Activated CD4-positive, alpha-beta T cell treated with anti-CD3 and anti-CD28 coated beads, Interleukin-2, amount 10 ng/mL, durations not matched to agents 7 days and 5 days (primary cell): ENCODE results near the gene ROBO1. TPM values are rescaled to one million over a fixed set of nuclear protein-coding genes. Genes with fewer than 3 reads are reported as not detected.

Experiments used
- CTCF ChIA-PET: fragments of 350-600 bp; sonication (Branson Sonifier 250); formaldehyde crosslinking; loops from one replicate; lab custom pipeline; 2021; ENCODE audit warnings: antibody characterized with exemption; lab: Charles Lee
- POLR2A ChIA-PET: fragments of 350-600 bp; sonication (Branson Sonifier 250); formaldehyde crosslinking; loops from one replicate; lab custom pipeline; 2021; ENCODE audit warnings: antibody characterized with exemption; lab: Charles Lee
- DNase-seq: peaks from one replicate; pipeline ENCODE4 v3.0.0-alpha.2; 2020
- H3K27ac Mint-ChIP-seq: one replicate; pipeline ENCODE4 v1.8.0; 2021; ENCODE audit warnings: mild to moderate bottlenecking, moderate library complexity, mixed read lengths
- H3K27me3 Mint-ChIP-seq: one replicate; pipeline ENCODE4 v1.8.0; 2021; ENCODE audit warnings: mixed read lengths
- H3K36me3 Mint-ChIP-seq: one replicate; pipeline ENCODE4 v1.8.0; 2021; ENCODE audit warnings: low read depth, mixed read lengths
- H3K4me1 Mint-ChIP-seq: one replicate; pipeline ENCODE4 v1.8.0; 2021; ENCODE audit warnings: mixed read lengths
- H3K4me3 Mint-ChIP-seq: one replicate; pipeline ENCODE4 v1.8.0; 2021; ENCODE audit warnings: mild to moderate bottlenecking, moderate library complexity, mixed read lengths
- H3K9me3 Mint-ChIP-seq: one replicate; pipeline ENCODE4 v1.8.0; 2021; ENCODE audit warnings: mixed read lengths
- total RNA-seq, 2 experiments: library from RNA; stranded (reverse); gene quantifications; one replicate each; pipeline ENCODE4 v1.2.3, GENCODE V29; 2021

The ROBO1 gene
- total RNA-seq, 2 experiments from 2014 or later: 0.55 to 0.62 TPM

- ChIA-PET CTCF (no interaction called here), POLR2A (no interaction called here)
- Mint-ChIP-seq H3K27me3 (no peaks in the 10 kb centered on the region), H3K36me3 (no peaks in the 10 kb centered on the region), H3K27ac (no peak overlapping the region), H3K9me3 (no peaks in the 10 kb centered on the region), H3K4me1 (no peaks in the 10 kb centered on the region), H3K4me3 (no peak overlapping the region)
- no peak for DNase-seq
Measured at GRCh38 chr3:78861156-78861555, 906.6 kb downstream of the ROBO1 start.

GRCh38 chr3:78860567-78860966 is 907.2 kb downstream of the ROBO1 start:
- Mint-ChIP-seq H3K9me3 (no peaks in the 10 kb centered on the region), H3K27ac (no peak overlapping the region), H3K4me1 (no peaks in the 10 kb centered on the region), H3K36me3 (no peaks in the 10 kb centered on the region), H3K27me3 (no peaks in the 10 kb centered on the region), H3K4me3 (no peak overlapping the region)
- DNase-seq: no peak
- CTCF ChIA-PET: no interaction called here
- POLR2A ChIA-PET: no interaction called here

GRCh38 chr3:78858910-78859309 is 908.9 kb downstream of the ROBO1 start:
- Mint-ChIP-seq H3K9me3 (no peaks in the 10 kb centered on the region), H3K27ac (no peak overlapping the region), H3K4me1 (no peaks in the 10 kb centered on the region), H3K4me3 (no peak overlapping the region), H3K27me3 (no peaks in the 10 kb centered on the region), H3K36me3 (no peaks in the 10 kb centered on the region)
- ChIA-PET POLR2A (no interaction called here), CTCF (no interaction called here)
- DNase-seq: no peak

- POLR2A ChIA-PET: no interaction called here
- DNase-seq: no peak
- Mint-ChIP-seq H3K27me3 (no peaks in the 10 kb centered on the region), H3K9me3 (no peaks in the 10 kb centered on the region), H3K4me1 (no peaks in the 10 kb centered on the region), H3K27ac (no peak overlapping the region), H3K4me3 (no peak overlapping the region), H3K36me3 (no peaks in the 10 kb centered on the region)
- CTCF ChIA-PET: no interaction called here
Measured at GRCh38 chr3:78858174-78858573, 909.6 kb downstream of the ROBO1 start.

- H3K9me3 Mint-ChIP-seq: no peaks in the 10 kb centered on the region
- H3K27me3 Mint-ChIP-seq: no peaks in the 10 kb centered on the region
- CTCF ChIA-PET: no interaction called here
- no peaks in the 10 kb centered on the region for H3K36me3 Mint-ChIP-seq
- DNase-seq: no peak
- POLR2A ChIA-PET: no interaction called here
- H3K4me1 Mint-ChIP-seq: no peaks in the 10 kb centered on the region
- H3K4me3 Mint-ChIP-seq: no peak overlapping the region
- H3K27ac Mint-ChIP-seq: no peak overlapping the region
Measured at GRCh38 chr3:78857494-78858111, 910.2 kb downstream of the ROBO1 start.

GRCh38 chr3:78856164-78856563 is 911.6 kb downstream of the ROBO1 start:
- H3K27ac Mint-ChIP-seq: no peak overlapping the region
- DNase-seq: no peak
- no peaks in the 10 kb centered on the region for H3K27me3 Mint-ChIP-seq
- ChIA-PET CTCF (no interaction called here), POLR2A (no interaction called here)
- no peak overlapping the region for H3K4me3 Mint-ChIP-seq
- H3K36me3 Mint-ChIP-seq: no peaks in the 10 kb centered on the region
- no peaks in the 10 kb centered on the region for H3K4me1 Mint-ChIP-seq
- H3K9me3 Mint-ChIP-seq: no peaks in the 10 kb centered on the region

GRCh38 chr3:78855190-78855589 is 912.6 kb downstream of the ROBO1 start:
- no peaks in the 10 kb centered on the region for H3K9me3 Mint-ChIP-seq
- no peak for DNase-seq
- no peaks in the 10 kb centered on the region for H3K36me3 Mint-ChIP-seq
- no peak overlapping the region for H3K4me3 Mint-ChIP-seq
- POLR2A ChIA-PET: no interaction called here
- no peak overlapping the region for H3K27ac Mint-ChIP-seq
- CTCF ChIA-PET: no interaction called here
- H3K27me3 Mint-ChIP-seq: no peaks in the 10 kb centered on the region
- H3K4me1 Mint-ChIP-seq: no peaks in the 10 kb centered on the region

- Mint-ChIP-seq H3K4me1 (no peaks in the 10 kb centered on the region), H3K27me3 (no peaks in the 10 kb centered on the region), H3K4me3 (no peak overlapping the region), H3K27ac (no peak overlapping the region), H3K9me3 (no peaks in the 10 kb centered on the region), H3K36me3 (no peaks in the 10 kb centered on the region)
- ChIA-PET POLR2A (no interaction called here), CTCF (interaction anchor here (0.6 kb wide), 1 partner anchor 42 kb away, joined by 3 read pairs; no protein-coding TSS in a partner anchor)
- no peak for DNase-seq
Measured at GRCh38 chr3:78848392-78849288, 919.2 kb downstream of the ROBO1 start.

GRCh38 chr3:78847603-78848002 is 920.2 kb downstream of the ROBO1 start:
- Mint-ChIP-seq H3K9me3 (no peaks in the 10 kb centered on the region), H3K4me1 (no peaks in the 10 kb centered on the region)

GRCh38 chr3:78847203-78847602 is 920.6 kb downstream of the ROBO1 start:
- Mint-ChIP-seq H3K9me3 (no peaks in the 10 kb centered on the region), H3K4me3 (no peak overlapping the region), H3K4me1 (no peaks in the 10 kb centered on the region), H3K27me3 (no peaks in the 10 kb centered on the region), H3K27ac (no peak overlapping the region), H3K36me3 (no peaks in the 10 kb centered on the region)
- POLR2A ChIA-PET: no interaction called here
- CTCF ChIA-PET: no interaction called here
- DNase-seq: no peak

More at GRCh38 chr3:78847603-78848002, 920.2 kb downstream of the ROBO1 start:
- CTCF ChIA-PET: no interaction called here
- POLR2A ChIA-PET: no interaction called here
- H3K36me3 Mint-ChIP-seq: no peaks in the 10 kb centered on the region
- DNase-seq: no peak
- H3K4me3 Mint-ChIP-seq: no peak overlapping the region
- H3K27ac Mint-ChIP-seq: no peak overlapping the region
- no peaks in the 10 kb centered on the region for H3K27me3 Mint-ChIP-seq

GRCh38 chr3:78846718-78847117 is 921.1 kb downstream of the ROBO1 start:
- Mint-ChIP-seq H3K9me3 (no peaks in the 10 kb centered on the region), H3K27ac (no peak overlapping the region), H3K4me3 (no peak overlapping the region), H3K27me3 (no peaks in the 10 kb centered on the region), H3K36me3 (no peaks in the 10 kb centered on the region), H3K4me1 (no peaks in the 10 kb centered on the region)
- ChIA-PET POLR2A (no interaction called here), CTCF (no interaction called here)
- DNase-seq: no peak

- no peaks in the 10 kb centered on the region for H3K4me1 Mint-ChIP-seq
- H3K9me3 Mint-ChIP-seq: no peaks in the 10 kb centered on the region
- H3K27me3 Mint-ChIP-seq: no peaks in the 10 kb centered on the region
- ChIA-PET CTCF (no interaction called here), POLR2A (no interaction called here)
- no peak for DNase-seq
- H3K27ac Mint-ChIP-seq: no peak overlapping the region
- no peak overlapping the region for H3K4me3 Mint-ChIP-seq
- no peaks in the 10 kb centered on the region for H3K36me3 Mint-ChIP-seq
Measured at GRCh38 chr3:78845605-78846004, 922.2 kb downstream of the ROBO1 start.

GRCh38 chr3:78844307-78844706 is 923.5 kb downstream of the ROBO1 start:
- Mint-ChIP-seq H3K27ac (no peak overlapping the region), H3K27me3 (no peaks in the 10 kb centered on the region), H3K9me3 (no peaks in the 10 kb centered on the region), H3K36me3 (no peaks in the 10 kb centered on the region), H3K4me1 (no peaks in the 10 kb centered on the region), H3K4me3 (no peak overlapping the region)
- DNase-seq: no peak
- CTCF ChIA-PET: no interaction called here
- POLR2A ChIA-PET: no interaction called here
